ENCODE data around the gene NSG2.

GRCh38 chr5:174149989-174150388, 104.5 kb downstream of the NSG2 start:
- TF ChIP-seq CTCF (IDR thresholded peaks at IDR 0.05) (no peak), POLR2A (IDR thresholded peaks at IDR 0.05) (no peak)
